ENCODE data around the gene TSGA10IP. TPM values are rescaled to one million over a fixed set of nuclear protein-coding genes. Genes with fewer than 3 reads are reported as not detected.

TSGA10IP gene
- total RNA-seq, 2 experiments from 2014 or later: not detected

GRCh38 chr11:65965986-65966762, 20.9 kb downstream of the TSGA10IP start:
- no peak overlapping the region for H3K27ac Mint-ChIP-seq
- Histone ChIP-seq H3K9me3 (ENCODE audit: control insufficient read depth in 1 of 2, insufficient read depth in 1 of 2, low read length in 2 of 2) (no peaks in the 10 kb centered on the region), H3K27me3 (ENCODE audit: control insufficient read depth in 1 of 2, insufficient read depth in 2 of 2, low read length in 2 of 2) (no peaks in the 10 kb centered on the region), H3K36me3 (ENCODE audit: insufficient read depth, low read length) (peaks cover 70% of the 10 kb centered on the region), H3K27ac (ENCODE audit: low read depth in 1 of 2, low read length in 2 of 2) (no peak overlapping the region), H3K4me3 (ENCODE audit: low read length) (no peak overlapping the region), H3K4me1 (ENCODE audit: insufficient read depth, low read length) (peaks cover 25% of the 10 kb centered on the region)
- H3K4me3 Mint-ChIP-seq: no peak overlapping the region
- DNase-seq (no peak), ATAC-seq (ENCODE audit: poor library complexity) (no peak)
- intact Hi-C loops (cut with DNase I, micrococcal nuclease): no loop called here
- ChIA-PET POLR2A (no interaction called here), CTCF (interaction anchor here (1.5 kb wide), 1 partner anchor 82 kb away, joined by 4 read pairs; no protein-coding TSS in a partner anchor)
- no peaks in the 10 kb centered on the region for H3K27me3 Mint-ChIP-seq
- H3K9me3 Mint-ChIP-seq: no peaks in the 10 kb centered on the region
- H3K36me3 Mint-ChIP-seq (ENCODE audit: low read depth): peaks cover 93% of the 10 kb centered on the region
- H3K4me1 Mint-ChIP-seq (ENCODE audit: low read depth): peaks cover 31% of the 10 kb centered on the region
- TF ChIP-seq CTCF (IDR thresholded peaks at IDR 0.05): no peak

- Mint-ChIP-seq H3K4me3 (no peak overlapping the region), H3K36me3 (ENCODE audit: low read depth) (peaks cover 92% of the 10 kb centered on the region), H3K27ac (no peak overlapping the region), H3K27me3 (no peaks in the 10 kb centered on the region), H3K9me3 (no peaks in the 10 kb centered on the region), H3K4me1 (ENCODE audit: low read depth) (peaks cover 21% of the 10 kb centered on the region)
- DNase-seq: no peak
- Histone ChIP-seq H3K4me3 (ENCODE audit: low read length) (no peak overlapping the region), H3K27me3 (ENCODE audit: control insufficient read depth in 1 of 2, insufficient read depth in 2 of 2, low read length in 2 of 2) (no peaks in the 10 kb centered on the region), H3K27ac (ENCODE audit: low read depth in 1 of 2, low read length in 2 of 2) (no peak overlapping the region), H3K9me3 (ENCODE audit: control insufficient read depth in 1 of 2, insufficient read depth in 1 of 2, low read length in 2 of 2) (no peaks in the 10 kb centered on the region), H3K36me3 (ENCODE audit: insufficient read depth, low read length) (peaks cover 78% of the 10 kb centered on the region), H3K4me1 (ENCODE audit: insufficient read depth, low read length) (peaks cover 20% of the 10 kb centered on the region)
- no peak for TF ChIP-seq CTCF (IDR thresholded peaks at IDR 0.05)
- ChIA-PET POLR2A (no interaction called here), CTCF (interaction anchor here (0.7 kb wide), 1 partner anchor 106 kb away, joined by 4 read pairs; no protein-coding TSS in a partner anchor)
- intact Hi-C loops (cut with DNase I, micrococcal nuclease): no loop called here
- ATAC-seq (ENCODE audit: poor library complexity): no peak
Observed at GRCh38 chr11:65967329-65967934, 22.2 kb downstream of the TSGA10IP start.

GRCh38 chr11:65968600-65969482, 23.6 kb downstream of the TSGA10IP start:
- POLR2A ChIA-PET: no interaction called here
- Mint-ChIP-seq H3K27me3 (no peaks in the 10 kb centered on the region), H3K4me1 (ENCODE audit: low read depth) (peaks cover 9% of the 10 kb centered on the region), H3K4me3 (no peak overlapping the region), H3K9me3 (no peaks in the 10 kb centered on the region), H3K36me3 (ENCODE audit: low read depth) (peaks cover 91% of the 10 kb centered on the region), H3K27ac (no peak overlapping the region)
- TF ChIP-seq CTCF (IDR thresholded peaks at IDR 0.05): no peak
- Histone ChIP-seq H3K9me3 (ENCODE audit: control insufficient read depth in 1 of 2, insufficient read depth in 1 of 2, low read length in 2 of 2) (no peaks in the 10 kb centered on the region), H3K36me3 (ENCODE audit: insufficient read depth, low read length) (peaks cover 85% of the 10 kb centered on the region), H3K27me3 (ENCODE audit: control insufficient read depth in 1 of 2, insufficient read depth in 2 of 2, low read length in 2 of 2) (no peaks in the 10 kb centered on the region), H3K4me1 (ENCODE audit: insufficient read depth, low read length) (peaks cover 5% of the 10 kb centered on the region), H3K4me3 (ENCODE audit: low read length) (no peak overlapping the region), H3K27ac (ENCODE audit: low read depth in 1 of 2, low read length in 2 of 2) (no peak overlapping the region)
- intact Hi-C loops (cut with DNase I, micrococcal nuclease): no loop called here
- CTCF ChIA-PET: no interaction called here
- no peak for DNase-seq
- no peak for ATAC-seq (ENCODE audit: poor library complexity)
